ENCODE measurements around the gene RANBP1. TPM values are rescaled to one million over a fixed set of nuclear protein-coding genes. Genes with fewer than 3 reads are reported as not detected.
"Not testable (repeated sequence)": the region's sequence is repeated elsewhere in the genome, so short reads cannot be mapped to it uniquely, and the experiment has no call there.

Gene RANBP1
- total RNA-seq, 2 experiments from 2014 or later, result 446 to 470 TPM

DNA sequence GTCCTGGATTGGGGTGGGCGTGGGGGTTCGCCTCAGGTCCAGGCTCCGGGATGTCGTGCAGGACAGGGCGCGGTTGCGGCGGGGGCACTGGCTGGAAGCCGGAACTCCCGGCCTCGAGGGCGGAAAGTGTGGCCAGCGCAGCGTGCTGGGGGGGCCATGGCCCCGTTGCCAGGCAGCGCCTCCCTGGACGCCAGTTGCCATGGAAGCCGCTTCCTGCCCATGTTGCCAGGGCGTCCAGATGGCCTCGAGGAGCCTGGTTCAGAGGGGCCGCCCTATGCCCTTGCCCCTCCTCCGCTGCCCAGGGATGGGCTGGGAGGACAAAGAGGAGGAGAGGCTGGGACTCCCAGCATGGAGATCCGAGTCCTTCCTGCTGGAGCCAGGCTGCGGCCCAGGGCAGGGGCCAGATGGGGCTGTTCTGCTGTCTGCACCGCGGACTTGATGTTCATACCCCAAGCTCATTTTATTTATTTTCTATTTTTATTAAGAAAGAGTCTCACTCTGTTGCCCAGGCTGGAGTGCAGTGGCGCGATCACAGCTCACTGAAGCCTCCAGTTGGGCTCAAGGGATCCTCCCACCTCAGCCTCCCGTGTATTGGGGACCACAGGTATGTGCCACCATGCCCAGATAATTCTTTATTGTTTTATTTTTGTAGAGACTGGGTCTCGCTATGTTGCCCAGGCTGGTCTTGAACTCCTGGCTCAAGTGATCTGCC lies 39.6 kb downstream of the RANBP1 start:
- ChIA-PET POLR2A (interaction anchor here (0.6 kb wide), 1 partner anchor 350 kb away, joined by 7 read pairs; no protein-coding TSS in a partner anchor), CTCF (no interaction called here)

DNA sequence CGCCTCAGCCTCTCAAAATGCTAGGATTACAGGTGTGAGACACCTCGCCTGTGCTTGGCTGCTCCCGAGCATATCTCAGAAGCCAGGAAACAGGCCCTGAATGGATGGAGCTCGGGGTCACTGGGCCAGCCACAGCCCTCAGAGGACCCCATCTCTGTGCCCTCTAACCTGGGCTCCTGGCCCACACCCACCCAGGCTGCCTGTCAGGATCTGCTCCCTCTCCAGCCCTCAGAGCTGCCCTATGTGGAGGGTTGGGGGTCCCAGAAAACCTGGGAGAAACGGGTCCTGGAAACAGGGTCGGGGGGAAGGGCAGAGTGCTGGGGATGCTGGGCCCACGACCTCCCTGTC lies 40.1 kb downstream of the RANBP1 start:
- POLR2A ChIA-PET, result interaction anchor here (0.6 kb wide), 1 partner anchor 350 kb away, joined by 7 read pairs; no protein-coding TSS in a partner anchor
- CTCF ChIA-PET, result interaction anchor here (0.6 to 2.2 kb wide), 3 partner anchors 128 to 518 kb away, joined by 3 to 21 read pairs (median 6); partner anchors contain the start of gene ZNF74

DNA sequence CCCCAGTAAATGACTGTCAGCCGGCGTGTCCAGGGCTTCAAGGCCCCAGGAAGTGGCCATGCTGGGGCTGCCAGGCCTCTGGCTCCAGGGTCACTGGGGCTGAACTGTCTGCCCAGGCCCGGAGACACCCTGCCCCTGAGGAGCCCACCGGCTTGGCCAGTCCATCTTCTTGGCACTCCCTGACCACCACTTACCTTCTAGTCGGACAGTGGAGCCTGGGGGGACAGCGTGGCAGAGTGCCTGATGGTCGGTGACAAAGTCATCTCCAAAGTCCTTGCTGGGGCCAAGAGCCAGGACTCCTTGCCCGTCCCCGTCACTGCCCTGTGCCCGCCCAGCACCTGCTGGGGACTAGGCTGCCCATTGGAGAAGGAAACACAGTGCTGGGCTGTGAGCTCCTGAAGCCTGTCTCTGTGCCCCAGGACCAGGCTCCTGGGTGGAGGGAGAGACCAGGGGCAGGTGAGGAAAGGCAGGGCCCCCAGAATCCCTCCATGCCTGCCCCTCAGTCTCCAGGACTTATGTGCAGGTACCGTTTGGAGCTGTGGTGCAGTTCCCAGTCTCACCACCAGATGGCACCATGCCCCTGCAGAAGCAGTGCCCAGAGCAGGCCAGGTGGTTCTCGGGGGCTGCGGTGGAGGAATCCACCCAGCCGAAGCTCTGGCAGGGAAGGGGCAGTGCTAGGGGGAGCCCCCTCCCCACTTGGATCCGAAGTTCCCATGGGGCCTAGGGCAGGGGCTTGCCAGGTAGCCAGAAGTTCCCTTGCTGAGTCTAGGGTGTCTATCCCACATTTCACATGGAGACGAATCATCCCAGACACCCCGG lies 40.9 kb downstream of the RANBP1 start:
- POLR2A ChIA-PET, result no interaction called here
- CTCF ChIA-PET, result interaction anchor here (0.6 to 2.2 kb wide), 23 partner anchors 10 to 517 kb away, joined by 3 to 21 read pairs (median 4); partner anchors contain the start of genes DGCR6L and ZNF74

DNA sequence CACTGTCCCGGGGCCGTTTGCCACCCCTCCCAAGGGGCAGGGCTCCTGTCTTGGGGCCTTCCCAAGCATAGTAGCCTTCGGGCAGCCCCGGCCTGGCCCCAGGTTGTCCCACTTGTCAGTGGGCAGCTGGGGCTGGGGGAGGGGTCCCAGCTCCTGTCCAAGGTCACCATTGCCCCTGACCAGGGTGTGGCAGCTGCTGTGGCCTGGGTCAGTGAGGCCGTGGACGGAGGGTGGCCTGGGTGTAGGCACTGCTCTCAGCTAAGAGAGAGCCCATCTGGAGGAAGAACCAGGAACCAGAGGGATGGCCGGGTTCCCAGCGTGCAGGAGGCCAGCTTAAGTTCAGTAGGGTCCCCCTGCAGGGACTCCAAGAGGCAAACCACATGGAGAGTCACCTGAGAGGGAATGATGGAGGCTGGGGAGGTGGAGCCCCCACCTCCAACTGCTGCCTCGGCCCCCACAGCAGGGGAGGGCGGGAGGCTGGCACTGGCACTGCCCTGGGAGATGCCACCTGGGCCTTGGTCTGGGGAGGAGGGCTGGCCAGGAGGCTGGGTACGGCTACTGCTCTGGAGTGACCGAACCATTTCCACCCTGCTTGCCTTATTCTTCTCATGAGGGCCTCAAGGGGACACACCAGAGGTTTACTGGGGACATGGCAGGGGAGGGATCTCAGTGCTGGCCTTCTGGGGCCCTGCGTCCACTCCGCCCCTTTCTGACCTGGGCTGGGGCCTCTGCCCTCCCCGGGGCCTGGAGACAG lies 41.7 kb downstream of the RANBP1 start:
- POLR2A ChIA-PET, result no interaction called here
- CTCF ChIA-PET, result interaction anchor here (0.7 to 2.2 kb wide), 22 partner anchors 11 to 237 kb away, joined by 3 to 21 read pairs (median 4); partner anchors contain the start of genes DGCR6L and ZNF74

DNA sequence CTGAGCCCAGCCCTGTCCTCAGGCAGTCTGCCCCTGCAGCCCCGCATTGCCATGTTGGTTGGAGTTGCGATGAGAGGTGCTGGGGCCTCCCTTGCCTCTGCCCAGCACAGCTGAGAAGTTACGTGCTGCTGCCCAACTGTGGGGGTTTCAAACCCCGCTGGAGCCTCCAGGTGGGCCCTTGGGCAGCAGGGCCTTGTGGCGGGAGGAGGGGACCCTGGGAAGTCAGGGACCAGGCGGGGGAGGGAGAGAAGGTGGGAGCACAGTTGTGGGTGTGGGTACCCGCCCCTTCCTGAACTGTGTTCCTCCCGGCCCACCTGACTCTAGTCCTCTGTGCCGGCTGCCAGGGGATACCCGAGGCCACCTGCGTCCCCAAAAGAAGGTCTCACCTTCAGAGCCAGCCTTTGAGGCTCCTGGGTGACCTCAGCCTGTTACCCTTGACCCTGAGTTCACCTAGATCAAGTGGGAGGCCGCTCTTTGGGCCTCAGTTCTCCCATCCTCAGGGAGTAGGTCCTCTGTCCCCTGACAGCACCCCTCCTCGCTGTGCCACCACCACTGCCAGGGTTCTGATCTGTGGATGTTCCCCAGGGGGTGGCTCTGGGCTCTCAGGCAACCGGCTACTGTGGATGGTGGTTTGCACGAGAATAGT lies 42.6 kb downstream of the RANBP1 start:
- ChIA-PET POLR2A (no interaction called here), CTCF (interaction anchor here (1.3 kb wide), 1 partner anchor 80 kb away, joined by 3 read pairs; no protein-coding TSS in a partner anchor)

DNA sequence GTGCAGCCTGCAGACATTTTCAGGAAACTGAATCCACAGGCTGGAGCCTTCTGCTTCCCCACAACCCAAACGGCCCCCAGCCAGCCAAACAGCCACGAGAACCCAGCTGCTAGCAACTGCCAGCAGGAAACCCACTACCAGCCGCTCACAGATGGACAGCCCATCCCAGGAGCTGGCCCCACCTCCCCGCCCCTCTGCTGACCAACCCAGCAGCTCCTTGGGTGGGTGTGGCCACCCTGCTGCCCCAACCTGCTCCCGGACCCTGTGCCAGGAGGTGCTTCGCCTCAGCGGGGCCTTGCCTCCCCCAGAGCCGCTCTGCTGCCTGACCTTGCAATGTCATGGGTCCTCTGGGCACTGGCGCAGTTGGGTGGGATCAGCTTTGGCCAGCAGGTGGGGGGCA lies 43.2 kb downstream of the RANBP1 start:
- ChIA-PET POLR2A (no interaction called here), CTCF (interaction anchor here (1.3 kb wide), 1 partner anchor 80 kb away, joined by 3 read pairs; no protein-coding TSS in a partner anchor)

DNA sequence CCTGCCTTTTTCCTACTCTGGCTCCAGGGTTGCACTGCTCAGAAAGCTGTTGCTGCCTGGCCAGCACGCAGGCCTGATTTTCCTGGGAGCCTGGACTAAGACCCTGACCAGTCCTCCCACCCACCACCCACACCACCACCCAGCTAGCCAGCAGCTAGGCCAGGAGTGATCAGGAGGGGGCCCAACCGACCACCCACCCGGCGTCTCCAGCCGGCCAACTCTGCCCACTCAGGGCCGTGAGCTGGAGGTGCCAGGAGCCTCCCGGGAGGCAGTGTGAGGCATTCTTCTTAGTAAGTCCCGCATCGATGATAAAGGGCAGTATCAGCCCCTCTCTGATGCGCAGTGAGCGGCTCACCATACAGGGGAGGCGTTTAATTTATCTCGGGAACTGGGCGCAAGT lies 43.6 kb downstream of the RANBP1 start:
- POLR2A ChIA-PET, result not testable (repeated sequence)
- CTCF ChIA-PET, result interaction anchor here (1.3 kb wide), 1 partner anchor 79 kb away, joined by 3 read pairs; no protein-coding TSS in a partner anchor

DNA sequence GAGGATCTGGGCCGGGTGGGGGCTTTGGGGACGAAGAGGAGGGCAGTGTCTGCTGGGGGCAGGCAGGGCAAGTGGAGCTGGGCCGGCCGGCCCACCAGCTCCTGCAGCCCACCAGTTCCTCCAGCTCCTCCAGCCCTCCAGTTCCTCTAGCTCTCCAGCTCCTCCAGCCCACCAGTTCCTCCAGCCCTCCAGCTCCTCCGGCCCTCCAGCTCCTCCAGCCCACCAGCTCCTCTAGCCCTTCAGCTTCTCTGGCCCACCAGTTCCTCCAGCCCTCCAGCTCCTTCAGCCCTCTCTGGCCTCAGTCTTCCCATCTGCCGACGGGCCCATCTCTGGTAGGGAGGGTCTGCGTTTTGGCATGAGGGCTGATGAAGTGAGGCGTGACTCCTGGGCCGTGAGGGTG lies 44.1 kb downstream of the RANBP1 start:
- POLR2A ChIA-PET, result no interaction called here

DNA sequence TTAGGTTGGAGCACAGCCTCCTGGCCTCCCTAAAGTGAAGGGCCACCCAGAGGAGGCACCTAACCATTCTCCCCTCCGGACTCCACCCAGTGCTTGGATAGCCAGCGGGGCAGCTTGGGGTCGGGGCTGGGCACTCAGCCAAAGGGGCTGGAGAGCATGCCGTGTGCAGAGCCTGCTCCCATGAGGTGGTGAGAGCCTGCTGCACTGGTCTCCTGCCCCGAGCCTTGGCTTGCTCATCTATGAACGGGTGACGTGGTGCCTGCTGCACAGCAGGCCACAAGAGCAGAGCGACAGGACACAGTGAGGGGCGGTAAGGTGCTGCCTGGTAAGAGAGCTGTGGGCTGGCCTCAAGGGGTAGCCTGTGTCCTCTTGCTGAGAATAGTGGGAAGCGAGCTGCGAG lies 49.0 kb downstream of the RANBP1 start:
- ChIA-PET POLR2A (no interaction called here), CTCF (no interaction called here)

More for the DNA sequence above, 44.1 kb downstream of the RANBP1 start:
- CTCF ChIA-PET, result interaction anchor here (1.3 kb wide), 1 partner anchor 79 kb away, joined by 3 read pairs; no protein-coding TSS in a partner anchor

DNA sequence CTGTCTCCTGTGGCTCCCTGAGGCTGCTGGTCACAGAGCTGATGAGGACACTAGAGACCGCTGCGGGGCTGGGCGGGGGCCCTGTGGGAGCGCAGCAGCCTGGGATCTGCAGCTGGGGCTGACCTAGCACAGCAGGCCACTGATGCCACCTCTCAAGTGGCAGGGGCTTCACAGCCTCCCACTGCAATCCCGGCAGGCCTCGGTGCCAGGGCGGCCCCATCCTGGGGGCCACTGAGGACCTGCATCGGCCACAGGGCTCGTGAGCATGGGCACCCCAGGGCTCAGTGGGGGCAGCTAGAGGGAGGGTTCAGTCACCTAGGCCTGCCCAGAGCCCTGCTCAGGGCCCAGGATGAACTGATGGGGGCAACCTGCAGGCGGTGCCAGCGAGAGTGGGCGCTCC lies 49.5 kb downstream of the RANBP1 start:
- ChIA-PET POLR2A (no interaction called here), CTCF (no interaction called here)

DNA sequence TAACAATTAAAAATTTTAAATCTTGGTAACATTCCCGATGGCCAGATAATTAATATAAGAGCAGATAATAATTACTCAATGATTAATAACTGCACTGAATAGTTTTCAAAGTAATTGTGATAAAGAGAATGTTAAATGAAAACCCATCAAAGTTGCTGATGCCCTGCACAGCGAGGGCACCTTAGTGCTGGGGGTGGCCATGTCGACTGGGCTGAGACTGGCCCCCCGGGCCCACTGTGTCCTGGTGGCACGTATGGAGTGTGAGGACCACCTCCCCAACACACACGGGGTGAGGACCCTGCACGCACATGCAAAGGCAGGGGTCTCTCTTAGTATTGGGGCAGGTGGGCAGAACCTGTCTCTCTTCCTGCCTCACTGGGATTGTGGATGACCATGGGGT lies 50.0 kb downstream of the RANBP1 start:
- CTCF ChIA-PET, result no interaction called here
- POLR2A ChIA-PET, result no interaction called here

DNA sequence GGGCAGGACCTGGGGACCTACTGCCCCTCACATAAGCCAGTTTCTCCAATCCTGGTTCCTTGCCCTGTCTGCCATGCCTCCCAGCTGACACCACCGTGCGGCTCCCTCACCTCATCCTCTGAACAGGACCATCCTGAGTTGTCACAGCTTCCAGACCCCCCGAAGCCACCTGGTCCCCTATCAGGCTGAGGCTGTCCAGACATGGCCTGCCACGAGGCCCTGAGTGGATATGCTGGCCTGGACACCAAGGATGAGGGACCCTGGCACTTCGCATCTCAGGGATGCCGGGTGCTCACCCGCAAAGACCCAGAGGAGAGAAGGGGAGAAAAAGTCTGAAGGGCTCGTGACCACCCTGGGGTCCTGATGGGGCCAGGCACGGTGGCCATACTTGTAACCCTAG lies 50.8 kb downstream of the RANBP1 start:
- ChIA-PET CTCF (no interaction called here), POLR2A (no interaction called here)

DNA sequence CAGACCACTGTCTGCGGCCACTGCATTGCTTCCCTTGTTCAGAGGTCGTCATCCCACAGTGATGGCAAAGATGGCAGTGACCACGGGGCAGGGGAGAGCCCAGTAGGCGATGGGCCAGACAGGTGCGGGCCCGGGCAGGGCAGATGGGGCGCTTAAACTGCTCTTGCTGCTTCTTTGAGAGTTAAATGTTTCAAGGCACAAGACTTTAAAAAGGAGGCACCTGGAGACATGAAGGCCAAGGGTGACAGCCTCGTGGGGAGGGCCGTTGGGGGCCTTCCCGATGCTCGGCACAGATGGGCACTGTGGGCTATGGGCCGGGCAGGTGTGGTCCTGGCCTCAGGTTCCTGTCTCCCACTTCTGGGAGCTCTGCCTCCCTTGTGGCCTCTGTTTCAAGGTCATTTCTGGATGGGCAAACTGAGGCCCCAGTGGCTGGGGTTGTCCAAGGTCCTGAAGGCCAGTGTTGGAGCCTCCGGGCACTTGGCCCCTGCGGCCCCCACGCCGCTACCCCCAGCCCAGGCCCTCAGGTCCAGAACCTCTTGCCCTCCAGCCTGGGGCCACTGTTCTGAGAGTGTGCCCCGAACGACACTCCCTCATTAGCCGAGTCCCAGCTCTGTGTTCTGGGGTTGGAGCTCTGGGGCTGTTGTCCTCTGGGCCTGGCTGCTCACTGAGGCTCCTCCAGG lies 51.9 kb downstream of the RANBP1 start:
- ChIA-PET CTCF (no interaction called here), POLR2A (no interaction called here)

DNA sequence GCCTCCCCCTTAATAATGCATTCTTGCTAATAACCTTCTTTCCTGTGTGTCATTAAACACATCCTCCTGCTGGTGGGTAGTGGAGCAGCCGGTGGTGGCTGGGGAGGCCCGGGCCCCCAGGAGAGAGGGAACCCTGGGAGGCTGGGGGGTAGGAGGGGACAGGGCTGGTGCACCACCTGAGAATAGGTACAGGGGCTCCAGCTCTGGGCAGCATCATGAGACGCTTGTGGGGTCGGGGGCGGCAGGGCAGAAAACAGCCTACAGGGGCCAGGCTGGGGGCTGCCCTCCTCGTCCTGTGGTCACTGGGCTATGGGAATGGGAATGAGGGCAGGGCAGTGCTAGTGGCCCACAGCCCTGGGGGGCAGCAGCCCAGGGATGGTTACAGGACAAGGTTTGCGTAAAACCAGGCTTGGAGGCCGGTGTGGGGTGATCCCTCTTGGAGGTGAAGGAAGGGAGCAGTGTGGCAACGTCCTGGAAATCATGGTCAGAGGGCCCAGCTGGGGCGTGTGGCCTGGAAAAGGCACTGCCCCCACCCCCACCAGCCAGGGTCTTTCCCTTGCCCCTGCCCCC lies 53.4 kb downstream of the RANBP1 start:
- POLR2A ChIA-PET, result no interaction called here
- CTCF ChIA-PET, result no interaction called here

DNA sequence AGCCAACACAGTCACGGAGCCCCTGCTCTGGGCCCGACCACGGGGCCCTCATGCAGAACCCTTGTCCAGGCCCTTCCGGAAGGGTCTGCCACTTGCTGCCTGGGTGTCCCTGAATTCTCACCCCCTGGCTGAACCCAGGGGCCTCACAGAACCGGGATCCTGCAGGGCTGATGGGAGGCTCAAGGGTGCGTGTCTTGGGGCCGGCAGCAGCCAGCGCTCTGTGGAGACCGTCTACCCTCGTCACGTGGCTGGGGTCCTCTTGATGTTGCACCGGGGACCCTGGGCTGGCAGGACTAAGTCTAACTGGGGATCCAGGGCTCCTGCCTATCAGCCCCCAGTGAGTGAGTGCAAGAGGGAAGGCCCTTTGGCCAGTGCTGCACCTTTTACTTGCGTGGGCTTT lies 54.3 kb downstream of the RANBP1 start:
- ChIA-PET CTCF (no interaction called here), POLR2A (no interaction called here)

DNA sequence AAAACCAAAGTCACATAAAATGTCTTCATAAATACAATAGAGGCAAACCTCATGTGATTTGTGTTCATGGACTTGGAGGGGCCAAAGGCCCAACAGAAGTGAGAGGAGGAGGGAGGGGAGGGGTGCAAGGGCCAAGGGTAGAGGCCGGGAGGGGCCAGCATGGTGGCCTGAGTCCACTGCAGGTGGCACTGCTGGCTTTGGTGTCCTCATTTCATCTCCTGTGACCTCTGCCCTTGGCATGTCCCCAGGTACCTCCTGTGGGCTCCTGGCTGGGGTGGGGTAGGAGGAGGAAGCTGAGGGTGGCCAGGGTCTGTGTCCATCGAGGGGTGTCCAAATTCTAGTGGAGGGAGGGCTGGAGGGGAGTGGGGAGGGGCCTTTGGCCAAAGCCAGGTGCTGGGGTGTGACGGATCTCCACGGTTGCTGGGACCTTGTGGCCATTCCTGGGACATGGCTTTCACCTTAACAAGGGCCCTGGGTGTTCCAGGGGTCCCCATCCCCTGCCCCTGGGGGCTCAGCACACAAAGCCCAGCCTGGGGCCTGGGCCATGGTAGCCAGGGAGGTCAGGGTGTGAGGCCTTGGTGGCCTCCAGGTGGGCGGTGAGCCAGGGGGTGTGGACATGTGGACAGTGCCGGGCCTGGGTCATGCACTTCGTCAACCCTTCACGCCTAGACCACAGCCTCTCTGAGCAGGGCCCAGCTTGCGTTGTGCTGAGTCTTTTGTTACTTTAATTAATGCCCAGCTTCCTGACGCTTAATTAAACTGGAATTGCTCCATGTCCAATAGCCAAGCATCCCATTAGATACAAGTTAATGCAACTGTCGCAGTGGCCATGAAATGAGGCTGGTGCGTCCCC lies 55.6 kb downstream of the RANBP1 start:
- ChIA-PET CTCF (interaction anchor here (0.7 kb wide), 1 partner anchor 14 kb away, joined by 3 read pairs; no protein-coding TSS in a partner anchor), POLR2A (no interaction called here)

DNA sequence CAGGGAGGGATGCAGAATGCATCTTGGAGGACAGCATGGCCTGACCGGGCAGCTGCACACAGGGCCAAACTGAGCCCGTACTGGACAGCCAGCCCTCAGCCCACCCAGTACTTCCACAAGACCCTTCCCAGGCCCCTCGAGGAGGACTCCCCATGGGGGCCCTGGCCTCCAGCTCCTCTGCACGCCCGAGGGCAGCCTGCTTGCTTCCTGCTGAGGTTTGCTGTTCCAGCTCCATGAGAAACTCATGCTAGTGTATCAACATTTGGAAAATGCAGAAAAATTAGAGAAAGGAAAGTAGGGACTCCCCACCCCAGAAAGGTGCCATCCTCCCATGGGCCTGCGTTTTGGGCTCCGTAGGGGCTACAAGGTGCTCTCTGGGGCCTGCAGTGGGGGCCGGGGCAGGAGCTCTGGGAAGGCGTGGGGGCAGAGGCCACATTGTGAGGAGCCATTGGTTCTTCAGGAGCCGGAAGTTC lies 56.3 kb downstream of the RANBP1 start:
- CTCF ChIA-PET, result no interaction called here
- POLR2A ChIA-PET, result no interaction called here

DNA sequence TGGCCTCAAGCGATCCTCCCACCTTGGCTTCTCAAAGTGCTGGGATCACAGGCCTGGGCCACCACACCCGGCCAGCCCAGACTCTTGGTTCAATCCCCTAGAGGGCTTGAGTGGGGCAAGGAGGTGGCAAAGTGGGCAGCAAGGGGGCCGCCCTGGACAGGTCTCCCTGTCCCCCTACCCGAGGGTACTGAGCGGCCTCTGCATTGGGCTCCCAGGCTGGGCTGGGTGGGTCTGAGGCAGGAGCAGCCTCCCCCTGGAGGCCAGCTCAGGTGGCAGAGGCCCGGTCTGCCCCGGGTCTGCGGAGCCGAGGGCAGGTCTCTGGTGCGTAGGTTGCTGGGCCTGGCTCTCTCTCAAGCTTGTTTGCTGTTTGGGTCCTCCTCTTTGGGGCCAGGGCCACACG lies 57.3 kb downstream of the RANBP1 start:
- ChIA-PET CTCF (no interaction called here), POLR2A (no interaction called here)

All from activated CD8-positive, alpha-beta memory T cell treated with anti-CD3 and anti-CD28 coated beads for 36 hours (primary cell).